Smooth muscle cell (in vitro differentiated cells): ENCODE measurements around the gene PRKAA1. TPM values are rescaled to one million over a fixed set of nuclear protein-coding genes. Genes with fewer than 3 reads are reported as not detected.

Experiments
- DNase-seq: peaks from one replicate; lab custom pipeline; 2025; ENCODE audit not compliant: unreplicated experiment; lab: John Stamatoyannopoulos, UW
- H2AFZ ChIP-seq: fragments of 200-600 bp; sonication (generic); 2 replicates; pipeline ENCODE4 v1.6.0; 2016; ENCODE audit warnings: antibody characterized with exemption, low read depth, mild to moderate bottlenecking
- H3F3A ChIP-seq: fragments of 200-600 bp; sonication (generic); 2 replicates; pipeline ENCODE4 v1.6.0; 2017; ENCODE audit warnings: antibody characterized with exemption, low read depth
- H3K27ac ChIP-seq: fragments of 200-600 bp; sonication (generic); 2 replicates; pipeline ENCODE4 v1.5.1; 2016; ENCODE audit warnings: low read depth, mild to moderate bottlenecking
- H3K27me3 ChIP-seq: fragments of 200-600 bp; sonication (generic); 2 replicates; pipeline ENCODE4 v1.6.1; 2016; ENCODE audit warnings: low read depth, mild to moderate bottlenecking
- H3K36me3 ChIP-seq: fragments of 200-600 bp; sonication (generic); 2 replicates; pipeline ENCODE4 v1.5.1; 2016; ENCODE audit warnings: low read depth
- H3K4me1 ChIP-seq: fragments of 200-600 bp; sonication (generic); 2 replicates; pipeline ENCODE4 v1.5.1; 2016; ENCODE audit warnings: low read depth
- H3K4me2 ChIP-seq: fragments of 200-600 bp; sonication (generic); 2 replicates; pipeline ENCODE4 v1.6.0; 2016; ENCODE audit warnings: mild to moderate bottlenecking
- H3K4me3 ChIP-seq: fragments of 200-600 bp; sonication (generic); 2 replicates; pipeline ENCODE4 v1.5.1; 2016; ENCODE audit warnings: mild to moderate bottlenecking
- H3K79me2 ChIP-seq: fragments of 200-600 bp; sonication (generic); 2 replicates; pipeline ENCODE4 v1.6.0; 2016; ENCODE audit warnings: low read depth, mild to moderate bottlenecking
- H3K9ac ChIP-seq: fragments of 200-600 bp; sonication (generic); 2 replicates; pipeline ENCODE4 v1.6.0; 2016; ENCODE audit warnings: low read depth
- H3K9me3 ChIP-seq: fragments of 200-600 bp; sonication (generic); replicated peaks from 2 replicates; pipeline ENCODE4 v1.5.1; 2016; ENCODE audit warnings: low read depth
- H4K20me1 ChIP-seq: fragments of 200-600 bp; sonication (generic); 2 replicates; pipeline ENCODE4 v1.6.0; 2016; ENCODE audit warnings: low read depth
- WGBS: methylation state at CpG from one replicate; pipeline ENCODE4 v1.1.7; 2016; ENCODE audit warnings: low lambda C conversion rate; 5-methylcytosine and 5-hydroxymethylcytosine counted together
- polyA plus RNA-seq: library from polyadenylated mRNA; unstranded; fragments of >200 nt; fragmentation: Nextera tagmentation; extraction: Ambion mirVana; gene quantifications from 2 replicates; pipeline ENCODE4 v1.2.1, GENCODE V29; 2016
- total RNA-seq: library from RNA; depleted of rRNA; stranded (reverse); fragments of >200 nt; gene quantifications from 2 replicates; pipeline ENCODE4 v1.2.3, GENCODE V29; 2014
- TF ChIP-seq, protein P1 (sequence below): fragments of 200-600 bp; sonication (generic); IDR thresholded peaks from 2 replicates; pipeline ENCODE4 v1.5.1; 2017; ENCODE audit warnings: borderline replicate concordance, mild to moderate bottlenecking, antibody characterized with exemption; ENCODE audit not compliant: insufficient read depth, poor library complexity, severe bottlenecking

PRKAA1 gene
- total and polyA plus RNA-seq, 2 experiments from 2014 or later, result 18.6 to 50.1 TPM

DNA sequence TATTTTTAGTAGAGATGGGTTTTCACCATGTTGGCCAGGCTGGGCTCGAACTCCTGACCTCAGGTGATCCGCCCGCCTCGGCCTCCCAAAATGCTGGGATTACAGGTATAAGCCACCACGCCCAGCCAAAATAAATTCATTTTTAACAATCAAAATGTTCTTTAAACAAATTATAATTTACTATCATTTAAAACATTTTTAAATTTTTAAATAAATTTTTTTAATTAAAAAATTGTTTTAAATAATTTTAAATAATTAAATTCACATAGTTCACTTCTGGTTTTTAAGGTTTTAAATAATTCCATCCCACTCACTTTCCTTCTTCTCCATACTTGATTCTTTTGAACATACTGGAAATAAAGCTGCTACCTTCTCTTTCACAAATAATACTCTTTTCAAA lies 27.4 kb downstream of the PRKAA1 start:
- Histone ChIP-seq H3K4me3 (no peak overlapping the region), H3K36me3 (peaks cover 25% of the 10 kb centered on the region), H3F3A (no peaks in the 10 kb centered on the region), H3K27ac (no peak overlapping the region), H3K79me2 (peaks cover 3% of the 10 kb centered on the region), H3K9me3 (no peaks in the 10 kb centered on the region), H3K4me1 (no peaks in the 10 kb centered on the region), H3K27me3 (no peaks in the 10 kb centered on the region), H4K20me1 (peaks cover 15% of the 10 kb centered on the region), H2AFZ (no peak overlapping the region), H3K4me2 (no peak overlapping the region), H3K9ac (no peak overlapping the region)
- TF ChIP-seq, protein P1, sequence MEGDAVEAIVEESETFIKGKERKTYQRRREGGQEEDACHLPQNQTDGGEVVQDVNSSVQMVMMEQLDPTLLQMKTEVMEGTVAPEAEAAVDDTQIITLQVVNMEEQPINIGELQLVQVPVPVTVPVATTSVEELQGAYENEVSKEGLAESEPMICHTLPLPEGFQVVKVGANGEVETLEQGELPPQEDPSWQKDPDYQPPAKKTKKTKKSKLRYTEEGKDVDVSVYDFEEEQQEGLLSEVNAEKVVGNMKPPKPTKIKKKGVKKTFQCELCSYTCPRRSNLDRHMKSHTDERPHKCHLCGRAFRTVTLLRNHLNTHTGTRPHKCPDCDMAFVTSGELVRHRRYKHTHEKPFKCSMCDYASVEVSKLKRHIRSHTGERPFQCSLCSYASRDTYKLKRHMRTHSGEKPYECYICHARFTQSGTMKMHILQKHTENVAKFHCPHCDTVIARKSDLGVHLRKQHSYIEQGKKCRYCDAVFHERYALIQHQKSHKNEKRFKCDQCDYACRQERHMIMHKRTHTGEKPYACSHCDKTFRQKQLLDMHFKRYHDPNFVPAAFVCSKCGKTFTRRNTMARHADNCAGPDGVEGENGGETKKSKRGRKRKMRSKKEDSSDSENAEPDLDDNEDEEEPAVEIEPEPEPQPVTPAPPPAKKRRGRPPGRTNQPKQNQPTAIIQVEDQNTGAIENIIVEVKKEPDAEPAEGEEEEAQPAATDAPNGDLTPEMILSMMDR, result no peak
- WGBS, result over 99% methylated on average over 5 of the region's 5 CpGs
- no peak for DNase-seq

DNA sequence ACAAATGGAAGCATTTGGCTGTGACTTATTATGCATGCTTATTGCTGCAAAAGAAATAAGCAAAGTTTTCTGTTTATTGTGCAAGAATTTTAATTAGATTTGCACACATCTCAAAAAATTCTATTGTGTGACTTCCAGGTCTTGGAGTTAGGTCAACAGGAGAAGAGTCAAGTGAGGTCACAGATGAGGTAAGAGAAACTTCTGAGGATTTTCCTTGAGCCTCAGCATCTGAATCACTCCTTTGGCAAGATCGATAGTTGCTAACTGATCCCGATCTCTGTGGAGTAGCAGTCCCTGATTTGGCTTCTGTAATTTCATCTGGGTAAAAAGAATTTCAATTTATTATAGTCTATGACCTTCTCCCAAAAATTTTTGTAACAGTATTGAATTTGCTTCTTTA lies 35.5 kb downstream of the PRKAA1 start:
- Histone ChIP-seq H3K4me2 (no peak overlapping the region), H3F3A (peaks cover 11% of the 10 kb centered on the region), H4K20me1 (peaks cover 14% of the 10 kb centered on the region), H3K9me3 (no peaks in the 10 kb centered on the region), H3K4me1 (no peaks in the 10 kb centered on the region), H3K27me3 (no peaks in the 10 kb centered on the region), H3K27ac (no peak overlapping the region), H3K79me2 (no peaks in the 10 kb centered on the region), H3K36me3 (peaks cover 33% of the 10 kb centered on the region), H3K4me3 (no peak overlapping the region), H3K9ac (no peak overlapping the region), H2AFZ (no peak overlapping the region)
- WGBS, result 96% methylated on average over 2 of the region's 2 CpGs
- DNase-seq, result no peak
- TF ChIP-seq, protein P1, result no peak

DNA sequence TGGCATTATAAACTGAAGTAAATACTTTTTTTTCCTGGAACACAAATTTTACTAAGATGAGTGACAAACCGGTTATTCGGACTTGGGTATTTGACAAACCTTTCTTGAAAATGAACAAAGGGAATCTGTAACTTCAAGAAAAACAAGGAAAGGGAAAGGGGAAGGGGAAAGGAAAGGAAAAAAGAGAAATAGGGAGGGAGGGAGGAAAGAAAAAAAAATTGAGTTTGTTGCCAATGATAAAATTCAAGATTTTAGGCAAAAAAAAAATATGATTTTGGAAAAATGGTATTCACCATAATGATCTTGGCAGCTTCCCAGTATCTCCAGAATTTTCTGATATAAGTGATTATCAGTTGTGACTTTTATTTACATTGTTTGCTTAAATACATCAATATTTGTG lies 40.8 kb downstream of the PRKAA1 start:
- Histone ChIP-seq H2AFZ (no peak overlapping the region), H3K4me3 (no peak overlapping the region), H3K4me2 (no peak overlapping the region), H3K27ac (no peak overlapping the region), H4K20me1 (peaks cover 19% of the 10 kb centered on the region), H3K36me3 (peaks cover under 1% of the 10 kb centered on the region), H3K4me1 (peaks cover 8% of the 10 kb centered on the region), H3K9me3 (no peaks in the 10 kb centered on the region), H3K79me2 (peaks cover 18% of the 10 kb centered on the region), H3K27me3 (no peaks in the 10 kb centered on the region), H3F3A (peaks cover 14% of the 10 kb centered on the region), H3K9ac (no peak overlapping the region)
- no peak for DNase-seq
- WGBS, result 99% methylated on average over 2 of the region's 2 CpGs
- TF ChIP-seq, protein P1, result no peak
